NOMO-1 treated with DMSO at 0.1 percent for 48 hours (cell line): Measurements from ENCODE around the gene RNF6.

Source experiments
- DNase-seq: peaks from one replicate; lab custom pipeline; 2025; ENCODE audit not compliant: unreplicated experiment; lab: John Stamatoyannopoulos, UW

The RNF6 gene

GRCh38 chr13:26227166-26227971 lies 5.3 kb upstream of the RNF6 start:
- no peak for DNase-seq

DNA sequence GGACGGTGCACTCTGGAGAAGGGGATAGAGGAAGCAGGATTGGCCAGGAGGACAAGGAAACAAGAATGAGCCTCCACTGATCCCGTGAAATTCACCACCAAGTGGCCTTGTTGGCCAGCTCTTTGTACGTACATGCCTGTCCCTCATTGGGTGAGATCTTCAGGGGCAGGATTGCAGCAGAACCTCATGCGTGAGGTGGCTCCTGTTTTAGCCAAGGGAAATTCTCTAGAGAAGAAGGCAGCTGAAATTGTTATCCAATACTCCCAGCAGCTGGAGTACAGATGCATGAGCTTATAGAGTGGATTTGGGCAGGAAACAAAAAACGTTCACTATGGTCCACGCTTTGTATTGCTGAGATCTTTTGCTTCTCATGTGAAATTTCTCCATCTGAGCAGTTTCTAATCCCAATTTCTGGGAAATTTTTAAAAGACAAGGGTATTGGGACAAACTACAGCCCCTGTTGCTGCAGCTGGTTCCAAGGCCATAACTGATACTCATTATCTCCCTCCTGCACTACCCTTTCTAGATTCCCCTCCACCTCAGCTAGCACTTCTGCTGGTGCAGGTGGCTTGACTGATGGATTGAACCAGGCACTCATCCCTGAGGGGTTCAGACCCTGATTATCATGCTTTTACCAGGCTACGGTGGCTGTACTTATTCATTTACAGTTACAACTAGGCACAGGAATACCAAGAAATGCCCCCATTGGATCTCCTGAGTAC lies 3.9 kb upstream of the RNF6 start:
- no peak for DNase-seq

DNA sequence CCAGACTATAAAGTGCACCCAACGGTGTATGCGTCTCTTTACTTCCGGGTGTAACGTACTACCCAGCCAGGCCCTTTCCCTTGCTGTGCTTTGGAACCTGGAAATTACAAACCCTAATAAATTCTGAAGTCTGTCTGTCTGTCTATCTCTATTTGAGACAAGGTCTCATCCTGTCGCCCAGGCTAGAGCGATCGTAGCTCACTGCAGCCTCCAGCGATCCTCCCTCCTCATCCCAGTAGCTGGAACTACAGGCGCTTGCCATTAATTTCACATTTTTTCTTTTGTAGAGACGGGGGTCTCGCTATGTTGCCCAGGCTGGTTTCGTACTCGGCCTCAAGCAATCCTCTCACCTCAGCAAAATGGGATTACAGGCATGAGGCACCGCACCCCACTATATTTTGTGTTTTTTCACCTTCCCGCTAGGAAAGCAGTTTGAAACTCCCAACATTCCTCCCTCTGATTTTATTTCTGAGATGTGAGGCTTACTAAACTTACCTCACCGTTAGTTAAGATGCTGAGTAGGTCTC lies 469 bp upstream of the RNF6 start:
- peak; percentile 78 for DNase-seq

DNA sequence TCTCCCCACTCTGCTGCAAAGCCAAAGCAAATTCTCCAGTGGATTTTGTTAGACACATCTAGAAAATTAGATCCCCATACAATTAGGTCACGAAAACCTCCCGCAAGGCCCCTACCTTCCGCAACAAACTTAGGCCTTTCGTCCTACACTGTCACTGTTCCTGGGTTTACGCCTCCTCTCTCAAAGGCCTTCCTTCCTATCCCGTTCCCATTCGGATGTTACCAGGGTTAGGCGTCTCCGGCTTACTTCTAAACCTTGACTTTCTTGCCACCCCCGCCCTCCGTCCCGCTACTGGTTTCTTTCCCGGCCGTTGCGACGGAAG lies 754 bp downstream of the RNF6 start:
- no peak for DNase-seq

- DNase-seq = no peak
Observed at GRCh38 chr13:26220575-26220974, 1.5 kb downstream of the RNF6 start.

DNA sequence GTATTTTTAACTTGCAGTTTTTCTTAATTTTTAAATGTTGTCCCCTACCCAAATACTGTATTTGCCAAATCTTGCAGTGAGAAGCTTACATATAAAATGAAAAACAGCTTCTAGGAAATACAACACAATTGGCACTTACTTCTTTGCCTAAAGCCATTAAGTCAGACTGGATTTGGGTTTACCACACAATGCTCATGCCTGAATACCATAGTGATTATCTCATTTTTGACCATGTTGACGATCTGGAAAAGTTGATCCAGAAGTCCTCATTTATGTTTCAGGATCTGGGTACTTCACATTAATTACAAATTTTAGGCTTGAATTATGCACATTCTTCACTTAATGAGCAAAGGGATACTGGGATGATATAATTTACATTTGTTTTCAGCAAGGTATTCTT lies 2.4 kb downstream of the RNF6 start:
- no peak for DNase-seq

DNA sequence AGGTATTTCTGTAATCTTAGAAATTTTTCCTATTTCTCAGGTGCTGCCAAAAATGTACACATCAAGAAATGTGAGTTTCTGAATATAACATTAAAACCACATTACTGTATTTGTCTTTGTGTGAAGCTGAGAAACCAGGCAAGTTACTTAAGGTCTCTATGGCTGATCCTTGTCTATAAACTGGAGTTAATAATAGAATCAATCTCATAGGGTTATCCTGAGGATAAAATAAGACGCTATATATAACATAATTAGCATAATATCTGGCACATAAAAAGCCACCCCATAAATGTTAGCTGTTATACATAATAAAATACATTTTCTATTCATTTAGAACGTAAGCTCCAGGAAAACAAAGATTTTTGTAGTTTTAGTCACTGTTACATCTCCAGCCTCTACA lies 6.1 kb downstream of the RNF6 start:
- DNase-seq = no peak

DNA sequence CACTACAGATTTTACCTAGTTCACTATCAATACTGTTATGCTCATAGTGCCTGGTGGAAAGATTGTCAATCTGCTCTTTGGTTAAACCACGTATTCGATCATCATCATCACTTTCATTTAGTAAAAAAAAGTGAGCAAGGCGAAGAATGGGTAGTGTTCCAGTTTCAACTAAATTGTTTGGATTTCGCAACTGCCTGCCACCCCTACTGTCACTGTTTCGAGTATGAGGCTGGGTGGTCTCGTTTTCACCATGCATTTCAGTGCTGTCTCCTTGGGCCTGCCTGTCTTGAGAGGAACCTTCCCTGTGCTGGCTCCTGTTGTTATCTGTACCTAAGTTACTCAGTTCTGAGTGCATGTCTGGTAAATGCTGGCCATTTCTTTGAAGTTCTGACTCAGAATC lies 8.1 kb downstream of the RNF6 start:
- DNase-seq = no peak

GRCh38 chr13:26213345-26213744 lies 8.8 kb downstream of the RNF6 start:
- DNase-seq = no peak

- DNase-seq = no peak
Observed at GRCh38 chr13:26208287-26208686, 13.8 kb downstream of the RNF6 start.

DNA sequence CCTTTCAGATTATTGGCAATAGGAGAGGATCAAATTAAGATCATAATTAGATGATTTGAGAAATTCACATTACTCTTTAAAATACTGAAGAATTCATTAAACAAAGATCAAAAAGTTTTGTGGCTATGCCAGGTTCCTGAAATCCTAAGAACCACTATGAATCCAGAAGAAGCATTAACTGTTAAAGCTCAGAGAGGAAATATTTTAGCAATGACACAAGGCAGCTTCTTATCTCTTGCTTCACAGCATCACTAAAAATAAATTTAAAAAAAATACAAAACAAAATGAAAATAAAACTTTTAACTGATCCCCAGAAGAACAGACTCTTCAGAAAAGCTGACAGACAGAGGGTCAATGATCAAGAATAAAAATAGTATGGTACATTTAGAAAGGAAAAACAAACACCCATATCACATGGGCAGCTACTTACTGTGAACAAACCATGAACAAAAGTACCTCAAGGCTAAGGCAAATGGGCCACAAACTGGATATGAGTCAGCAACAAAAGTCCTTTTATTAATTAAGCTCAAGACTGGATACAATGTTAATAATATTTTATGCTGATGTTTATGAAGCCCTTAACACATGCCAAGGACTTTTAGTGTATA lies 19.6 kb downstream of the RNF6 start:
- no peak for DNase-seq

DNA sequence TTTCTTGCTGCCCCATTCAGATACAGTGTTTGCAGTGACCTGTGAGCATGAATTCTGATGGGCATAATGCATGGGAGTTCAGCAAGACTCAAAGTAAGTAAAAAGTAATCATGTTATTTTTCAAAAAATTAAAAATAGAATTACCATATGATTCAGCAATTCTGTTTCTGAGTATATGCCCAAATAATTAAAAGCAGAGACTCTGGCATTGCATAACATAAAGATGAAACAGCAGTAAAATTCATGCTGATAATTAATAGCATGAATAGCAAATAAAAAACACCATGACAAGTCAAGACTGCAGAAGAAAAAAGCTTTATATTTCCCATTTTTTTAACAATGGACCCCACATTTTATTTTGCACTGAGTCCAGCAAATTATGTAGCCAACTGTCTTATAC lies 21.3 kb downstream of the RNF6 start:
- no peak for DNase-seq

- no peak for DNase-seq
Observed at GRCh38 chr13:26198116-26198515, 24.0 kb downstream of the RNF6 start.

GRCh38 chr13:26197298-26197697 lies 24.8 kb downstream of the RNF6 start:
- DNase-seq = no peak

- peak; percentile 4 for DNase-seq
Observed at GRCh38 chr13:26186995-26187394, 35.1 kb downstream of the RNF6 start.

- peak; percentile 91 for DNase-seq
Observed at GRCh38 chr13:26186118-26186870, 35.8 kb downstream of the RNF6 start.

DNA sequence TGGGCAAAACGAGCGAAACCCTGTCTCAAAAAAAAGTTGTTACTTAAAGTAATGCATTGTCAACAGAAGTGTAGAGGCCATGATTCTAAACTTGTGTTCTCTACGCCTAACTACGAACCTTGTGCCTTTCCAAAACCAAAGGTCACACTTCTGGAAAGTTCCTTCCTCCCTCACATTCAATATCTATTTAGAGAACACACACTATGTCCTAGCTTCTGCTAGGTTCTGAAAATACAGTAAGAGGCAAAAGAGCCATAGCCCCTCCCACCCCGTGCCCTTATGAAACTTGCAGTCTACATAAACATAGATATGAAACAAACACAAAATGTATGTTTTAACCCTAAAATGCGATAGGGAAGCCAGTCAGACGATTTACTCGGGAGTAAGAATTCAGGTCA lies 36.4 kb downstream of the RNF6 start:
- DNase-seq = no peak

- peak; percentile 60 for DNase-seq
Observed at GRCh38 chr13:26184791-26185250, 37.3 kb downstream of the RNF6 start.

DNA sequence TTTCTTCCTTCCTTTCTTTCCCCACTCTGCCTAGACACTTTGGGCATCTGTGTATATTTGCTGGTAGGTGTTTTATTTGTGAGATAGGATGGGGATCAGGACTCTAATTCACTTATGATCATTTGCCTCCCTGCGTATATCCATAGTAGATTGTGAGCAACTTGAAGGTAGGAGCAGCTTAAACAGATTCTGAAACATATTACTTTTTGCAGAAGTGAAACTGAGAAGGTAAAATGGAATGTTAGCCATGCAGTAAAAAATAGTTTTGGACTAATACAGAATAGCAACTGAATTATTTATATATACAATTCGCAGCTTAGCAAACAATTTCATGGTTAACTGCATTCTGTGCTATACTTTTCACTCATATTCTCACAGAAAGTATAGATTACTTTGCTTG lies 38.7 kb downstream of the RNF6 start:
- peak; percentile 3 for DNase-seq

GRCh38 chr13:26179344-26179743 lies 42.8 kb downstream of the RNF6 start:
- no peak for DNase-seq

GRCh38 chr13:26168835-26169234 lies 53.3 kb downstream of the RNF6 start:
- no peak for DNase-seq
